Vagina (tissue), 2 donors: ENCODE results near the gene FCRL5. TPM values are rescaled to one million over a fixed set of nuclear protein-coding genes. Genes with fewer than 3 reads are reported as not detected.

Source experiments
- DNase-seq, 2 donors: peaks; one replicate each; pipeline ENCODE4 v3.0.0-alpha.2; 2017; ENCODE audit errors: extremely low spot score in 2 of 2
- H3K27ac ChIP-seq: fragments of 200-600 bp; sonication (generic); one replicate; pipeline ENCODE4 v1.5.1; 2019
- H3K27me3 ChIP-seq: fragments of 200-600 bp; sonication (generic); one replicate; pipeline ENCODE4 v1.5.1; 2019
- H3K36me3 ChIP-seq, 2 donors: fragments of 200-600 bp; sonication (generic); one replicate each; pipeline ENCODE4 v1.5.1; 2017 to 2019
- H3K4me1 ChIP-seq: fragments of 200-600 bp; sonication (generic); one replicate; pipeline ENCODE4 v1.5.1; 2019
- H3K4me3 ChIP-seq, 2 donors: fragments of 200-600 bp; sonication (generic); 1 replicate in 1 of 2; 2 replicates in 1 of 2; pipeline ENCODE4 v1.5.1; 2016 to 2019
- H3K9me3 ChIP-seq: fragments of 200-600 bp; sonication (generic); one replicate; pipeline ENCODE4 v1.5.1; 2019
- POLR2A ChIP-seq, 2 donors: fragments of 450-650 bp; IDR thresholded peaks; one replicate each; pipeline ENCODE4 v1.6.1; 2017; ENCODE audit warnings: antibody characterized with exemption in 2 of 2, mild to moderate bottlenecking in 2 of 2, moderate library complexity in 2 of 2
- POLR2AphosphoS5 ChIP-seq, 2 donors: sonication (generic); formaldehyde crosslinking; IDR thresholded peaks; one replicate each; pipeline ENCODE4 v1.9.0; 2017; ENCODE audit warnings: antibody characterized with exemption in 2 of 2, mild to moderate bottlenecking in 2 of 2, low read depth in 1 of 2; ENCODE audit not compliant: insufficient read depth in 1 of 2
- intact Hi-C: fragments of 100-400 bp; cut with DNase I; formaldehyde crosslinking; loops from one replicate; pipeline ENCODE4 v1.15.1; 2023
- total RNA-seq: library from RNA; depleted of rRNA; stranded (reverse); fragments of >200 nt; gene quantifications from one replicate; pipeline ENCODE4 v1.2.3, GENCODE V29; 2016
- TF ChIP-seq, protein P1 (sequence below), 3 experiments: fragments of 450-650 bp in 2 of 3; fragments of 200-600 bp in 1 of 3; sonication (generic) in 1 of 3; IDR thresholded peaks; one replicate each; pipeline ENCODE4 v1.5.1; 2017 to 2019; ENCODE audit warnings: antibody characterized with exemption in 3 of 3, mild to moderate bottlenecking in 2 of 3, moderate library complexity in 2 of 3

FCRL5 gene
- total RNA-seq, 1 donor from 2014 or later: 0.49 TPM

DNA sequence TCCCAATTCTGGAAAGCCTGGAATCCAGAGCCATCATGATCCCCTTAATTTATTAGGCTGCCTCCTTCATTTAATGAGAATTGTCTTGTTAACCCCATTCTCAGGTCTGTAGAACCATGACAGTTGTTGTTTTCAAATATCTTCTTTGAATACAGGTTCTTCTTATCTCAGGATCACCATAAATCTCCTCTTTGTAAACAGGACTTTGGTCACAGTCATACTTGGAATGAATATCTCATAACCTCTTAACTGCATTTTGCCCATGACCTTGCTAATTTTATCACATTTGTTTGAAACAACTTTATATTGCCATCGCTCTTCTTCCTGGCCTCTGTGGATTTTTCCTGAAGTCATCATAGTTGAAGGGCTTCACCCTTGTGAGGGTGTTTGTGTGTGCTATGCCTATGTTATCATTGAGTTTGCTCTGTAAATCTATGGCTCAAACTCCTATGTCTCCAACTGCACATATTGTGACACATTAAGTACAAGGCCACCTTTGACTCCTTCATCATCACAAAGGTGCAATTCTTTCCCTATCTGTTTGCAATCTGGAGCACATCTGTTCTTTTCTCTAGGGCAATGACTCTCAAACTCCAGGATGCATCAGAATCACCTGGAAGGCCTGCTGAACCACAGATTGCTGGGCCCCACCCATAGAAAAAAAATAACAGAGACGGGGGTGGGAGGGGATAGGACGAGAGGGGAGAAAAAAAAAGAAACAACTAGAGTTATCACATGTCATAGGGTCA, 54.2 kb downstream of the FCRL5 start:
- no peaks in the 10 kb centered on the region for H3K27me3 ChIP-seq
- no peak for DNase-seq
- H3K36me3 ChIP-seq: no peaks in the 10 kb centered on the region
- H3K4me3 ChIP-seq: no peak overlapping the region
- no peaks in the 10 kb centered on the region for H3K4me1 ChIP-seq
- intact Hi-C loops: loop anchor here (10.0 kb wide), 1 partner anchor 123 kb away; no protein-coding TSS in a partner anchor
- no peaks in the 10 kb centered on the region for H3K9me3 ChIP-seq
- TF ChIP-seq POLR2A (IDR thresholded peaks at IDR 0.05): no peak
- TF ChIP-seq, protein P1, sequence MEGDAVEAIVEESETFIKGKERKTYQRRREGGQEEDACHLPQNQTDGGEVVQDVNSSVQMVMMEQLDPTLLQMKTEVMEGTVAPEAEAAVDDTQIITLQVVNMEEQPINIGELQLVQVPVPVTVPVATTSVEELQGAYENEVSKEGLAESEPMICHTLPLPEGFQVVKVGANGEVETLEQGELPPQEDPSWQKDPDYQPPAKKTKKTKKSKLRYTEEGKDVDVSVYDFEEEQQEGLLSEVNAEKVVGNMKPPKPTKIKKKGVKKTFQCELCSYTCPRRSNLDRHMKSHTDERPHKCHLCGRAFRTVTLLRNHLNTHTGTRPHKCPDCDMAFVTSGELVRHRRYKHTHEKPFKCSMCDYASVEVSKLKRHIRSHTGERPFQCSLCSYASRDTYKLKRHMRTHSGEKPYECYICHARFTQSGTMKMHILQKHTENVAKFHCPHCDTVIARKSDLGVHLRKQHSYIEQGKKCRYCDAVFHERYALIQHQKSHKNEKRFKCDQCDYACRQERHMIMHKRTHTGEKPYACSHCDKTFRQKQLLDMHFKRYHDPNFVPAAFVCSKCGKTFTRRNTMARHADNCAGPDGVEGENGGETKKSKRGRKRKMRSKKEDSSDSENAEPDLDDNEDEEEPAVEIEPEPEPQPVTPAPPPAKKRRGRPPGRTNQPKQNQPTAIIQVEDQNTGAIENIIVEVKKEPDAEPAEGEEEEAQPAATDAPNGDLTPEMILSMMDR (IDR thresholded peaks at IDR 0.05): no peak
- no peak for TF ChIP-seq POLR2AphosphoS5 (IDR thresholded peaks at IDR 0.05; ENCODE audit: insufficient read depth in 1 of 2, low read depth in 1 of 2)
- no peak overlapping the region for H3K27ac ChIP-seq

GRCh38 chr1:157497284-157497683, 55.0 kb downstream of the FCRL5 start:
- TF ChIP-seq, protein P1 (IDR thresholded peaks at IDR 0.05): no peak
- TF ChIP-seq POLR2AphosphoS5 (IDR thresholded peaks at IDR 0.05; ENCODE audit: insufficient read depth in 1 of 2, low read depth in 1 of 2) (no peak), POLR2A (IDR thresholded peaks at IDR 0.05) (no peak)
- intact Hi-C loops: loop anchor here (10.0 kb wide), 1 partner anchor 122 kb away; no protein-coding TSS in a partner anchor

DNA sequence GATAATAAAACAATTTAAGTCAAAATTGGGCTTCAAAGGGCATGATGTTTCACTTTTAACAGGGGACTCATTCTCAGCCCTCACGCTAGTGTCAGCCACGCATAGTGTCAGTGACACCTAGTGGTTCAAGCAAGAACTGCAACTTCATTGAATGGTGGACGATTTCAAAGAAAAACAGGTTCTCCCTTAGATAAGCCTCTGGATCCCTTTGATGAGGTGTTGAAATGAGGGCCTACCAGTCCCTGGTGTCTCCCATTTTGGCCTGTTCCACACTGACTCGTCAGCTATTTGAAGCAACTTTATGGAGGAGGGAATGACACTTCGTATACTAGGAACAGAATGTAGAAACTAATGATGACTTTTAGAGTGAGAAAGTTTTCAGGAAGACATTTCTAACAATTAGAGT, 56.2 kb downstream of the FCRL5 start:
- no peak for TF ChIP-seq POLR2A (IDR thresholded peaks at IDR 0.05)
- TF ChIP-seq, protein P1 (IDR thresholded peaks at IDR 0.05): peak; percentile 33 to 65 (median 61)
- Histone ChIP-seq H3K36me3 (no peaks in the 10 kb centered on the region), H3K27me3 (no peaks in the 10 kb centered on the region), H3K9me3 (no peaks in the 10 kb centered on the region), H3K4me3 (no peak overlapping the region), H3K27ac (no peak overlapping the region), H3K4me1 (no peaks in the 10 kb centered on the region)
- intact Hi-C loops: loop anchor here (10.0 kb wide), 1 partner anchor 121 kb away; no protein-coding TSS in a partner anchor
- no peak for DNase-seq

More at GRCh38 chr1:157497284-157497683, 55.0 kb downstream of the FCRL5 start:
- Histone ChIP-seq H3K9me3 (no peaks in the 10 kb centered on the region), H3K36me3 (no peaks in the 10 kb centered on the region), H3K4me3 (no peak overlapping the region), H3K4me1 (no peaks in the 10 kb centered on the region), H3K27me3 (no peaks in the 10 kb centered on the region), H3K27ac (no peak overlapping the region)
- DNase-seq: no peak

DNA sequence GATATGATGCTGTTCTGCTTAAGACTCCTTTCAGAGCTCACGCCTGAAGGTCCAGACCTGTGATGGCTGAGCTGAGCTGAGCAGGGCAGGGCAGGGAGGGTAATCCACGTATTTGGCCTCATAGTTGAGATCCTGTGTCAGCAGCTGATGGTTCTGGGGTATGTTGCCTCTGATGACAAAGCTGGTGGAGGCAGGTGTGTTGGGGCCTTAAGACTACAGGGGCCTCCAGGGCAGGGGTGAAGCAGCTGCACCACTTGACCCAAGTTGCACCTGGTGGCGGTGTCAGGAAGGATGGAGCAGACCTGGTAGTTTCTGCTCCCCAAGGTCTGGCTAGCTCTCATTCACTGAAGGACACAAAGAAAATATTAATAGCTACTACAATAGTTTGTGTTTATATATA, 57.0 kb downstream of the FCRL5 start:
- H3K27me3 ChIP-seq: no peaks in the 10 kb centered on the region
- intact Hi-C loops: loop anchor here (10.0 kb wide), 1 partner anchor 120 kb away; no protein-coding TSS in a partner anchor
- DNase-seq: no peak
- no peak overlapping the region for H3K4me3 ChIP-seq
- no peaks in the 10 kb centered on the region for H3K4me1 ChIP-seq
- no peaks in the 10 kb centered on the region for H3K9me3 ChIP-seq
- no peak for TF ChIP-seq POLR2A (IDR thresholded peaks at IDR 0.05)
- TF ChIP-seq, protein P1 (IDR thresholded peaks at IDR 0.05): no peak
- no peak for TF ChIP-seq POLR2AphosphoS5 (IDR thresholded peaks at IDR 0.05; ENCODE audit: insufficient read depth in 1 of 2, low read depth in 1 of 2)
- H3K36me3 ChIP-seq: no peaks in the 10 kb centered on the region
- H3K27ac ChIP-seq: no peak overlapping the region

DNA sequence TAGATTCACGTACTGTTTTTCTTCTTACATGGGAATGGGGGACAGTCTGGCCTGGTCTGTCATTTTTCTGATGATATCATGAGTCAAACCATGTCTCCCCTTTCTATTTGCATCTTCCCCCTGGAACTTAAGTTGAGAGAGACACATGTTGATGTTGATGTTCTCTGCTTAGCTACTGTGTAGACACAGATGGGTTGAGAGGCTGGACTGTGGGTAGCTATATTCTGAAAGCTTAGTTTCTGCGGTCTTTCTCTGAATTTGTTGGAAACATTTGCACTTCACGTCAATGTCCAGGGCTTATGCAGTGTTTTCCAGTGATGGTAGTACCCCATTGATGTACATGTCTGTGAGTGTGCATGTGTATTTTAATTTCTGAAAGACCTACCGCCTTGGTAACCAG, 58.2 kb downstream of the FCRL5 start:
- TF ChIP-seq POLR2A (IDR thresholded peaks at IDR 0.05) (no peak), POLR2AphosphoS5 (IDR thresholded peaks at IDR 0.05; ENCODE audit: insufficient read depth in 1 of 2, low read depth in 1 of 2) (no peak)
- TF ChIP-seq, protein P1 (IDR thresholded peaks at IDR 0.05): no peak
- no peaks in the 10 kb centered on the region for H3K9me3 ChIP-seq
- no peaks in the 10 kb centered on the region for H3K27me3 ChIP-seq
- no peaks in the 10 kb centered on the region for H3K36me3 ChIP-seq
- intact Hi-C loops: loop anchor here (10.0 kb wide), 1 partner anchor 119 kb away; no protein-coding TSS in a partner anchor
- H3K27ac ChIP-seq: no peak overlapping the region
- no peak for DNase-seq
- H3K4me1 ChIP-seq: no peaks in the 10 kb centered on the region
- H3K4me3 ChIP-seq: no peak overlapping the region
